ENCODE measurements around the gene STAG2.

GRCh38 chrX:123988423-123989111 is 27.1 kb downstream of the STAG2 start:
- no peak for TF ChIP-seq POLR2A (IDR thresholded peaks at IDR 0.05)
- TF ChIP-seq, protein P1, sequence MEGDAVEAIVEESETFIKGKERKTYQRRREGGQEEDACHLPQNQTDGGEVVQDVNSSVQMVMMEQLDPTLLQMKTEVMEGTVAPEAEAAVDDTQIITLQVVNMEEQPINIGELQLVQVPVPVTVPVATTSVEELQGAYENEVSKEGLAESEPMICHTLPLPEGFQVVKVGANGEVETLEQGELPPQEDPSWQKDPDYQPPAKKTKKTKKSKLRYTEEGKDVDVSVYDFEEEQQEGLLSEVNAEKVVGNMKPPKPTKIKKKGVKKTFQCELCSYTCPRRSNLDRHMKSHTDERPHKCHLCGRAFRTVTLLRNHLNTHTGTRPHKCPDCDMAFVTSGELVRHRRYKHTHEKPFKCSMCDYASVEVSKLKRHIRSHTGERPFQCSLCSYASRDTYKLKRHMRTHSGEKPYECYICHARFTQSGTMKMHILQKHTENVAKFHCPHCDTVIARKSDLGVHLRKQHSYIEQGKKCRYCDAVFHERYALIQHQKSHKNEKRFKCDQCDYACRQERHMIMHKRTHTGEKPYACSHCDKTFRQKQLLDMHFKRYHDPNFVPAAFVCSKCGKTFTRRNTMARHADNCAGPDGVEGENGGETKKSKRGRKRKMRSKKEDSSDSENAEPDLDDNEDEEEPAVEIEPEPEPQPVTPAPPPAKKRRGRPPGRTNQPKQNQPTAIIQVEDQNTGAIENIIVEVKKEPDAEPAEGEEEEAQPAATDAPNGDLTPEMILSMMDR (IDR thresholded peaks at IDR 0.05 in 8 of 11, conservative IDR thresholded peaks at IDR 0.05 in 3 of 11) = no peak
- no peak for TF ChIP-seq POLR2AphosphoS5 (IDR thresholded peaks at IDR 0.05)
